ENCODE data around the gene RNF43. TPM values are rescaled to one million over a fixed set of nuclear protein-coding genes. Genes with fewer than 3 reads are reported as not detected.

Gene RNF43
- polyA plus RNA-seq, 1 of the 3 experiments (the other 2 are of a cell fraction) = not detected

- H3F3A ChIP-seq (replicated peaks; ENCODE audit: insufficient read depth) = no peaks in the 10 kb centered on the region
- 47% methylated on average over 3 of the region's 3 CpGs for WGBS (ENCODE audit: low lambda C conversion rate)
- no peak for DNase-seq
- no peaks in the 10 kb centered on the region for H3K36me3 ChIP-seq (replicated peaks in 1 of 2; ENCODE audit: control insufficient read depth in 1 of 2, insufficient read depth in 2 of 2, low read length in 1 of 2)
- H3K9ac ChIP-seq = no peak overlapping the region
- H3K9me2 ChIP-seq = no peaks in the 10 kb centered on the region
- ChIA-PET POLR2A (no interaction called here), CTCF (interaction anchor here (1.4 to 4.5 kb wide), 3 partner anchors 12 to 228 kb away, joined by 3 to 44 read pairs (median 19); partner anchors contain the start of gene RNF43)
- TF ChIP-seq FOXM1 (IDR thresholded peaks at IDR 0.05; ENCODE audit: low read depth) (no peak), FOXJ3 (CRISPR knock-in tag; IDR thresholded peaks at IDR 0.05) (no peak), POLR2AphosphoS5 (IDR thresholded peaks at IDR 0.05; ENCODE audit: low read depth, low read length) (no peak), NFIC (IDR thresholded peaks at IDR 0.05; ENCODE audit: borderline replicate concordance) (no peak)
- TF ChIP-seq, protein P1, sequence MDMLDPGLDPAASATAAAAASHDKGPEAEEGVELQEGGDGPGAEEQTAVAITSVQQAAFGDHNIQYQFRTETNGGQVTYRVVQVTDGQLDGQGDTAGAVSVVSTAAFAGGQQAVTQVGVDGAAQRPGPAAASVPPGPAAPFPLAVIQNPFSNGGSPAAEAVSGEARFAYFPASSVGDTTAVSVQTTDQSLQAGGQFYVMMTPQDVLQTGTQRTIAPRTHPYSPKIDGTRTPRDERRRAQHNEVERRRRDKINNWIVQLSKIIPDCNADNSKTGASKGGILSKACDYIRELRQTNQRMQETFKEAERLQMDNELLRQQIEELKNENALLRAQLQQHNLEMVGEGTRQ (IDR thresholded peaks at IDR 0.05; ENCODE audit: borderline replicate concordance, low read depth, low read length) = no peak
- TF ChIP-seq, protein P2, sequence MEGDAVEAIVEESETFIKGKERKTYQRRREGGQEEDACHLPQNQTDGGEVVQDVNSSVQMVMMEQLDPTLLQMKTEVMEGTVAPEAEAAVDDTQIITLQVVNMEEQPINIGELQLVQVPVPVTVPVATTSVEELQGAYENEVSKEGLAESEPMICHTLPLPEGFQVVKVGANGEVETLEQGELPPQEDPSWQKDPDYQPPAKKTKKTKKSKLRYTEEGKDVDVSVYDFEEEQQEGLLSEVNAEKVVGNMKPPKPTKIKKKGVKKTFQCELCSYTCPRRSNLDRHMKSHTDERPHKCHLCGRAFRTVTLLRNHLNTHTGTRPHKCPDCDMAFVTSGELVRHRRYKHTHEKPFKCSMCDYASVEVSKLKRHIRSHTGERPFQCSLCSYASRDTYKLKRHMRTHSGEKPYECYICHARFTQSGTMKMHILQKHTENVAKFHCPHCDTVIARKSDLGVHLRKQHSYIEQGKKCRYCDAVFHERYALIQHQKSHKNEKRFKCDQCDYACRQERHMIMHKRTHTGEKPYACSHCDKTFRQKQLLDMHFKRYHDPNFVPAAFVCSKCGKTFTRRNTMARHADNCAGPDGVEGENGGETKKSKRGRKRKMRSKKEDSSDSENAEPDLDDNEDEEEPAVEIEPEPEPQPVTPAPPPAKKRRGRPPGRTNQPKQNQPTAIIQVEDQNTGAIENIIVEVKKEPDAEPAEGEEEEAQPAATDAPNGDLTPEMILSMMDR (IDR thresholded peaks at IDR 0.05) = no peak
- H3K4me3 ChIP-seq (ENCODE audit: low read depth in 2 of 2, low read length in 1 of 2) = no peak overlapping the region
- H3K4me2 ChIP-seq = no peak overlapping the region
- no peaks in the 10 kb centered on the region for H4K20me1 ChIP-seq (ENCODE audit: insufficient read depth)
- H3K27ac ChIP-seq (ENCODE audit: low read depth in 2 of 2, low read length in 1 of 2) = no peak overlapping the region
- H3K27me3 ChIP-seq (ENCODE audit: insufficient read depth) = peaks cover 4% of the 10 kb centered on the region; the same call in 1 of the 2 replicates
- no peak overlapping the region for H2AFZ ChIP-seq (ENCODE audit: low read depth)
- H3K9me3 ChIP-seq = no peaks in the 10 kb centered on the region
- no peaks in the 10 kb centered on the region for H3K79me2 ChIP-seq (ENCODE audit: insufficient read depth)
- H3K4me1 ChIP-seq (ENCODE audit: control insufficient read depth in 1 of 2, insufficient read depth in 2 of 2, low read depth in 1 of 2, low read length in 1 of 2) = no peaks in the 10 kb centered on the region
Measured at GRCh38 chr17:58427807-58428206, 10.5 kb upstream of the RNF43 start.

- ChIA-PET POLR2A (no interaction called here), CTCF (interaction anchor here (0.8 to 2.3 kb wide), 4 partner anchors 12 to 172 kb away, joined by 3 to 9 read pairs (median 6); no protein-coding TSS in a partner anchor)
- Histone ChIP-seq H3K27ac (ENCODE audit: low read depth in 2 of 2, low read length in 1 of 2) (no peak overlapping the region), H2AFZ (ENCODE audit: low read depth) (no peak overlapping the region), H3K4me1 (ENCODE audit: control insufficient read depth in 1 of 2, insufficient read depth in 2 of 2, low read depth in 1 of 2, low read length in 1 of 2) (peaks cover 0 to 4% of the 10 kb centered on the region in 2 experiments; a peak in 2 of 4 replicates), H3K9ac (no peak overlapping the region), H3K9me3 (no peaks in the 10 kb centered on the region), H3K79me2 (ENCODE audit: insufficient read depth) (no peaks in the 10 kb centered on the region), H3K36me3 (replicated peaks in 1 of 2; ENCODE audit: control insufficient read depth in 1 of 2, insufficient read depth in 2 of 2, low read length in 1 of 2) (no peaks in the 10 kb centered on the region), H4K20me1 (ENCODE audit: insufficient read depth) (no peaks in the 10 kb centered on the region), H3F3A (replicated peaks; ENCODE audit: insufficient read depth) (no peaks in the 10 kb centered on the region), H3K4me2 (no peak overlapping the region), H3K27me3 (ENCODE audit: insufficient read depth) (peaks cover 19% of the 10 kb centered on the region), H3K4me3 (ENCODE audit: low read depth in 2 of 2, low read length in 1 of 2) (no peak overlapping the region), H3K9me2 (no peaks in the 10 kb centered on the region)
- 10% methylated on average over 1 of the region's 1 CpG for WGBS (ENCODE audit: low lambda C conversion rate)
- DNase-seq = no peak
- no peak for TF ChIP-seq TEAD4 (IDR thresholded peaks at IDR 0.05; ENCODE audit: borderline replicate concordance, insufficient read depth)
- TF ChIP-seq NFIC (IDR thresholded peaks at IDR 0.05; ENCODE audit: borderline replicate concordance) = no peak
- TF ChIP-seq, protein P2 (IDR thresholded peaks at IDR 0.05) = no peak
- TF ChIP-seq, protein P3, sequence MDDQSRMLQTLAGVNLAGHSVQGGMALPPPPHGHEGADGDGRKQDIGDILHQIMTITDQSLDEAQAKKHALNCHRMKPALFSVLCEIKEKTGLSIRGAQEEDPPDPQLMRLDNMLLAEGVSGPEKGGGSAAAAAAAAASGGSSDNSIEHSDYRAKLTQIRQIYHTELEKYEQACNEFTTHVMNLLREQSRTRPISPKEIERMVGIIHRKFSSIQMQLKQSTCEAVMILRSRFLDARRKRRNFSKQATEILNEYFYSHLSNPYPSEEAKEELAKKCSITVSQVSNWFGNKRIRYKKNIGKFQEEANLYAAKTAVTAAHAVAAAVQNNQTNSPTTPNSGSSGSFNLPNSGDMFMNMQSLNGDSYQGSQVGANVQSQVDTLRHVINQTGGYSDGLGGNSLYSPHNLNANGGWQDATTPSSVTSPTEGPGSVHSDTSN (IDR thresholded peaks at IDR 0.05) = no peak
- no peak for TF ChIP-seq USF1 (IDR thresholded peaks at IDR 0.05; ENCODE audit: borderline replicate concordance, low read depth)
- TF ChIP-seq FOXJ3 (CRISPR knock-in tag; IDR thresholded peaks at IDR 0.05) = no peak
- TF ChIP-seq TAF1 (IDR thresholded peaks at IDR 0.05; ENCODE audit: borderline replicate concordance, low read depth, low read length) = no peak
- TF ChIP-seq ZBTB33 (IDR thresholded peaks at IDR 0.05; ENCODE audit: borderline replicate concordance, low read depth) = no peak
- no peak for TF ChIP-seq FOXM1 (IDR thresholded peaks at IDR 0.05; ENCODE audit: low read depth)
- TF ChIP-seq GATA2 (CRISPR knock-in tag; IDR thresholded peaks at IDR 0.05) = no peak
- no peak for TF ChIP-seq RAD21 (IDR thresholded peaks at IDR 0.05; ENCODE audit: low read length)
- TF ChIP-seq, protein P1 (IDR thresholded peaks at IDR 0.05; ENCODE audit: borderline replicate concordance, low read depth, low read length) = no peak
- no peak for TF ChIP-seq POLR2AphosphoS5 (IDR thresholded peaks at IDR 0.05; ENCODE audit: low read depth, low read length)
- no peak for TF ChIP-seq RXRA (IDR thresholded peaks at IDR 0.05; ENCODE audit: borderline replicate concordance, low read depth)
- no peak for TF ChIP-seq SMC3 (IDR thresholded peaks at IDR 0.05; ENCODE audit: low read depth, low read length)
Measured at GRCh38 chr17:58421711-58422110, 4.4 kb upstream of the RNF43 start.

Data from SK-N-SH (cell line).